ENCODE data around the gene TAS1R1.
"Not testable (repeated sequence)": the region's sequence is repeated elsewhere in the genome, so short reads cannot be mapped to it uniquely, and the experiment has no call there.

The TAS1R1 gene

DNA sequence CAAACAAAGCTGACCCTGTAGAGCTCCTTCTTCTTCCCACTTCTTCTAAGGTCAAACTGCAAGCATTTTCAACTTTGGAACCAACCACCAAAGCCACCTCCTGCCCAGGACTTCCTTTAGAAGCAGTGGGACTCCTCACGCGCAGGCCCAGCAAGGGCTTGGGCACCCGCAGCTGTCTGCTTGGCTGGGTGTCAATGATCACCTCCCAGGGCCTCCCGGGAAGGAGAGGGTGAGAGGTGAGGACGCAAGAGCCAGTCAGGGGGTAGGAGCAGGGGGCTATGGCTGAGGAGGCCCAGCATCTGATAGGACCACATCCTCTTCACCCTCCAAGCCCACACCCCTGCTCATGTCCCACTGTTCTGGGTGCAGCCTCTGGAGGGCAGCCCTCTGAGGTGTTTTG is 37.3 kb downstream of the TAS1R1 start:
- DNase-seq = peak; percentile 29

- peak; percentile 13 for DNase-seq
These were observed 37.9 kb downstream of the TAS1R1 start for GRCh38 chr1:6592865-6593593.

- DNase-seq = no peak
These were observed 38.7 kb downstream of the TAS1R1 start for GRCh38 chr1:6593810-6594209.

DNA sequence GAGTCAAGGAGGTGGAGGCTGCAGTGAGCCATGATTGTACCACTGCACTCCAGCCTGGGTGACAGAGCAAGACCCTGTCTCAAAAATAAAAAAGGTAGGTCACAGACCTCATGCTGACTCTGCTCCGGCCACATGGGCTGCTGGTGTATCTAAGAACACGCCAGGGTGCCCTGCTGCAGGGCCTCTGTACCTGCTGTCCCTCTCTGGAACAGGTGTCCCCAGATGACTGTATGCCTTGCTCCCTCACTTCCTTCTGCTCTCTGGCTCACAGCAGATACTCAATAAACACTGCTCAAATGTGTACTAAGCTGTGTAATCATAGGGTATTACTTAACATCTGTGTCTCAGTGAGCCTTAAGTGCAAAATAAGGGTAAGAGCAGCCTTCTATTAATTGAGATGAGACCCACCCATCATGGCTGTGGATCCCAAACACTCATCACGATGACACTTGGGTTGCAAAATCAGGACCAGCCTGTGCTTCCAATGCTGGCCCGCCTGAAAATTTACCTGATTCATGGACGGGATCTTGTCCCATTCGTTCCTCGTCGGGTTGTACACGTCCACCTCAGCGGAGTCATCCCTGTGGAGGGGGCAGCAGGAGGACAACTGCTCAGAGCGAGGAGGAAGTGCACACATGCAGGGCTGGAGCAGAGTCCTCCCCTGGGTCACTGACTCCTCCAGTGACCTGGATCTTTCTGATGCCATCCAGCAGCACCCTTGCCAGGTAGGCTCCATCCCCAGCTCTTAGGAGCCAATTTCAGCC is 40.1 kb downstream of the TAS1R1 start:
- no peak for DNase-seq

DNA sequence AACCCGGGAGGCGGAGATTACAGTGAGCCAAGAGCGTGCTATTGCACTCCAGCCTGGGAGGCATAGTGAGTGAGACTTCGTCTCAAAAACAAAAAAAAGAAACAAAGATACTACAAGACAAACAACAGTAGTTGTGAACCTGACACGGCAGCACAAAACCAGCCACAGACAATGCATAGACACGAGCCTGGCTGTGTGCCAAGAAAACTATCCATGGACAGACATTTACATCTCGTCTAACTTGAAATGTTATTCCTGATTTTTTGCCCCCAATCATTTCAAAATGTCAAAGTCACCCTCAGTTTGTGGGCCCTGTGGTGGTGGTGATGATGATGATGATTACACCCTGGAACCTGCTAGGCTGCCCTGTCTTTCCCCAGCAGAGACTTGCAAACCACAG is 41.2 kb downstream of the TAS1R1 start:
- peak; percentile 23 for DNase-seq

DNA sequence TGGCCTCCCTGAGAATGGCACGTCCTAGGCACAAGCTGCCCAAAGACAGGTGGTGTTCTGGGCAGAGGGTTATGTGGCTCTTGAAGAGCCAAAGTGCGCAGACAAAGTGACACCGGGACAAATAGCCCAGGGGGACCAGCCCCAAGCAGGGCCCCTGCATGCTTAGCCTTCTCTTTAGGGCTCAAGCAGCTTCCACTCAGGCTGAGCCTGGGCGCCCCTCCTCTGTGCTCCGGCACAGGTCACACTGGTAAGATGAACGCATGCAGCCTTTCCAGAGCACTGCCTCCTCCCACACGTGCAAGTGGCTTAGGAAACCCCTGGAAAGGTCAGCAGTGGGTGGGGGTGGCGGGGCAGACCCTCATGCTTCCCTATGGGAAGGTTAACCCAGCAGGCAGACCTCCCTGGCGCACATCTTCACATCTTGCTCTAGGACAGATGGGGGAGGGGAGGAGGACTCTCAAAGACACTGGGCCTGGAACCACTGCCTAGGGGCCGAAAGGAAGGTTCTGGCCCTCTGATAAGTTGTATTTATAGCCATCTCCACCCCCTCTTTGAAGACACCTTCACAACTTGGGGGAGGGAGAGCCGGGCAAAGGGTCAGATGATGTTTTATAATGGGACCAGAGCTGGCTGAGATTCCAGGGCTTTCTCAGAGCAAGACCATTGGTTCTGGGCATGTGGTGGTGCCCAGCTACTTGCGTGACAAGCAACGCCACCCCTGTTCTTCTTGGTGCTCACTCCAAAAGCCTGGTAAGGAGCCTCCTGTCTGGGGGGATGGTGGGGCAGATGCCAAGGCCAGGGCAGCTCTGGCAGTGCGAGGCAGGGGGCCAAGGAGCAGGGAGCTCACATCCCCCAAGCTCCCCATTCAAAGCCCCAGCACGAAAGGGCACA is 42.0 kb downstream of the TAS1R1 start:
- peak; percentile 17 for DNase-seq

GRCh38 chr1:6597777-6598131 is 42.6 kb downstream of the TAS1R1 start:
- peak; percentile 11 for DNase-seq

DNA sequence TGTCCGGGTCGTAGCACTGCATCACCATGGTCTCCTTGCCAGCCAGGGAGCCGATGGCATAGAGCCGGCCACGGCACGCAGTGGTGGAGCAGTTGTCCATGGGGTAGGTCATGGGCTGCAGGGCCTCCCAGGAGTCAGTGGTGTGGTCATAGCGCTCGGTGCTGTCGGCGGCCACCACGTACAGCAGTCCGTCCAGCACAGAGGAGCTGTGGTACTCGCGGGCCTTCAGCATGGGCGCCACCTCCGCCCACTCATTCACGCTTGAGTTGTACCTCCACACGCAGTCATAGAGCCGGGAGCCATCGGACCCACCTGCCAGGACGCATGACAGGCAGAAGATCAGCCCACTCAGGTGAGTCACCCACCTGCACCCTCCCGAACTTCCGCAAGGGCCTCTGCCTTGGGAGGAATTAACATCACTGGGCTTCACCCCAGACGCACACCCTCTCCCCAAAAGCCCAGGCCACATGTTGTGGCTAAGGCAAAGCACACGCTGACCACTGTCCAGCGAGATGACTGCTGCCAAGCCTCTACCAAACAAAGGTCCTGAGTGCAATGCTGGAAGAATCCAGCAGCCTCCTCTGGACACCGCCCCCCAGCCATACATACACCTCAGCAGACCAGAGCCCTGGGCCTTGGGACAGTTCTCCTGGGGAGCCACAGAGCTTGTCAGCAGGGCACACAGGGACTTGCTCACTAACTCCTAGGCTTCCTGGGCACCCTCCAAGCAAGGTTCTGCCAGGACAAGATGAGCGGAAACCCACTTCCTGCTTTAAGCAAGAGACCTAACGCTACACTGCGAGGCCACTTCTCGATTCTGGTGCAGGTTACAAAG is 44.3 kb downstream of the TAS1R1 start:
- DNase-seq = peak; percentile 31

- DNase-seq = not testable (repeated sequence)
These were observed 44.9 kb downstream of the TAS1R1 start for GRCh38 chr1:6599991-6600390.

DNA sequence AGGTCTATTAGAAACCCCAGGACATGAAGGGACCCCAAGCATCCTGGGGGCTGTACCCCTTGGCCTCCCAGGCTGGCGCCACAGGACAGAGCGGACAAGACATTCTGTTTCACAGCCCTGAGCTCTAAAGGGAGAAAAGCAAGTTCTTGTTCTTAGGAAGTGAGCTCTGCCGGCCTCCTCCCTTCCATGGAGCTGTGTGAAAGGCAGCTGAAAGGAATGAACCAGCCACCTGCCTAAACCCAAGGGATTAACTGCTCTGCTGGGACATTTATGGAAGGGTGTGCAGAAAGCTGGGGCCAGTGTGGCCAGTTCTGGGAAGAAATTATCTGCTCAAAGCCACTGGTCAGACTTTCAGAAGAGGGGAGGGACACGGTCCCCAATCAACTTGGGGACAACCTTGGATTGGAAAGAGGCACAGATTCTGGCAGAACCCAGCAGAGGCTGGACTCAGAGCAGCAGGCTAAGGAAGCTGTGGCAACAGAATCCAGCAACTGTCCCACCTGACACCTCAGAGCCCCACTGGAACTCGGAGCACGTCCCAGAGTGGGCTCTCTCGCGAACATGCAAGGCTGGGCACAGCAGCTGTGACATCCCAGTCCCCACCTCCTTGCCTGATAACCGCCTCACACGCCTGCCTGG is 45.4 kb downstream of the TAS1R1 start:
- no peak for DNase-seq

DNA sequence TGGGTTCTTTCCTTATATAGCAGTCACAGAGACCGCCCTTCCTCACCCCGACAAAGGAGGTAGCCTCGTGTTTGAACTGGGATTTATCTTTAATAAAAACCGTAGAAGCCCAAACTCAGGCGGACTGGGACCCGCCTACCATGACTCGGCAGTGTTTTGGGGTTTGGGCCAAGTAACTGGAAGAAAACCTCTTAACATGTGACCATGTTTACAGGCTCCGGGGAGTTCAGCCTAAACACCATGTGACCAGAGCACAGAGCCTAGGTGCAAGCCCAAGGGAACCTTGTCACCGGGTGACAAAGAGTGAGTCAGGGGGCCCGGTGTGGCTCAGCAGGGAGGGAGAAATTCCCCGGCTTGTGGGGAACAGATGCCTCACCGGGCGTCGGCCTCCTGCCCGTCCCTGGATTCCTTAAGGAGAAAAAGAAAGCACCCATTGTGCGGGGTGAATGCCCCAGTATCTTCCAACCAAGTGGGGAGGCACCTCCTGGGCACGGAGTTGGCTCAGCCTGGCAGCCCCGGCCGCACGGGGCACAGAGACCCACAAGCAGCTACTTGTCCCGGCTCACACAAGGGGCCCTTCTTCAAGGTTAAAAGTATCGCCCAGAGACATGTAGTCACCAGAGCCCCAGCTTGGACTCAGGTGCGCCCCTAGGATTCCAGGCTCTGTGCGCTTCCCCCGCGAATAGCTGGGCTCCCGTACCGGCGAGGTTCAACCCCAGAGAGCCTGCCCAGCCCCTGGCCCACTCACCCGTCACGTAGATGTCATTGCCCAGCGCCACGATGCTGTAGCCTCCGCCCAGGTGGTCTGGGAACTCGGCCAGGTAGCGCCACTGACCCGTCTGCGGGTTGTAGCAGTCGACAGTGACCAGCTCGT is 46.2 kb downstream of the TAS1R1 start:
- DNase-seq = peak; percentile 80

GRCh38 chr1:6601923-6602668 is 47.0 kb downstream of the TAS1R1 start:
- DNase-seq = no peak

DNA sequence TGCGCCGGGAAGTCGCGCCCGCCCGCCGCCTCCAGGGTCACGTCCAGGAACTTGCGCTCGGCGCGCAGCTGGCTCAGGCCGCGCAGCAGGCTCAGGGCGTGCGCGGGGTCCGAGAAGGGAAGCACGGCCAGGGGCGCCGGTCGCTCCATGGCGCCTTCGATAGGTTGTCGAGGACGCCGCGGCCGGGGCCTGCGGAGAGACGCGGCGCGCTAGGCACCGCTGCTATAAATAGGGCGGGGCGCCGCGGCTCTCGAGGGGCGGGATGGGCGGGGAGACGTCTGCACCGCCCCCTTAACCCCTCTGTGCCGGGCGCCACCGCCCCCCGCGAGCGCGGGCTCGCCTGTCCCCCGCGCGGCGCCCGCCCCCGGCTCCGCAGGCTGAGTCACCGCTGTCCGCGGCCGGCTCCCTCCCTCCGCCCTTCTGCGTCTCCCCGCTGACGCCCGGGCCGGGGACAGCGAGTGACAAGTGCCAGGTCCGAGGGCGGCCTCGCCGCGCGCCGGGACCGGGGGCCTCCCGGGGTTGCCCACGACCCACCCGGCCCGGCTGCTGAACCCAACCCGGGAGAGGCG is 47.6 kb downstream of the TAS1R1 start, which contains the start of gene KLHL21:
Gene KLHL21 (minus strand): TSS at position 201 of the 569 bp plus-strand sequence. CDS start 52 bp downstream, at position 149.
- peak; percentile 92 for DNase-seq

DNA sequence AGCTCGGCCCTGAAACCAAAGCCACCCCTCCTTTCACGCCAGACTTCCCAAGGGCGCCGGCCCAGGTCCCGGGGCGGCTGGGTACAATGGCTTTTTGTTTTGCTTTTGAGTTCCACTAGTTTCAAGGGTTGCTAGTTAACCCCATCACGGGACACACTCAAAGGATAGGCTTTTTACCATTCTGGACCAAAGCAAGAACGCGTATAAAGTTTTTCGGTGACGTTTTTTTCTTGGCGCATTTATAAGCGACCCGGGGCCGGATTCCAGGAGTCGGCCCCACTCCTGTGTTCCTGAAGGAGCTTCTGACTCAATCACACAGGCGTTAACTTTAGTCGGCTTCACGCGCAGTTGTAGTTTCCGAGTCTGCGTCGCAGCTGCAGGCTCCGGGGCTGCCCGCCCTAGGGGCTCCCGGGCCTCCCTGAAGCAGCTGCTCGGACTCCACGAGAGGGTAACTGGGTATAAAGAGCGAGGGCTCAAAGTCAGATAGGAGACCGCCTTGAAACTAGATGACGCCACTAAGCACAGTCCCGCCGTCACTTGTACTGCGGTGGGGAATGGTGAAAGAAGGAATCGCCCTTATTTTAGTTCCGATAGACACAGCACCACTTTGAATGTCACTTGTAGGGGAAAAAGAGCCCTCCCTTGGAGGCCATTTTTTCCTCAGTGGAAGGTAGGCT is 48.3 kb downstream of the TAS1R1 start:
- DNase-seq = peak; percentile 89

- DNase-seq = peak; percentile 83
These were observed 48.9 kb downstream of the TAS1R1 start for GRCh38 chr1:6603915-6604558.

GRCh38 chr1:6612641-6613360 is 57.7 kb downstream of the TAS1R1 start:
- DNase-seq = peak; percentile 71

DNA sequence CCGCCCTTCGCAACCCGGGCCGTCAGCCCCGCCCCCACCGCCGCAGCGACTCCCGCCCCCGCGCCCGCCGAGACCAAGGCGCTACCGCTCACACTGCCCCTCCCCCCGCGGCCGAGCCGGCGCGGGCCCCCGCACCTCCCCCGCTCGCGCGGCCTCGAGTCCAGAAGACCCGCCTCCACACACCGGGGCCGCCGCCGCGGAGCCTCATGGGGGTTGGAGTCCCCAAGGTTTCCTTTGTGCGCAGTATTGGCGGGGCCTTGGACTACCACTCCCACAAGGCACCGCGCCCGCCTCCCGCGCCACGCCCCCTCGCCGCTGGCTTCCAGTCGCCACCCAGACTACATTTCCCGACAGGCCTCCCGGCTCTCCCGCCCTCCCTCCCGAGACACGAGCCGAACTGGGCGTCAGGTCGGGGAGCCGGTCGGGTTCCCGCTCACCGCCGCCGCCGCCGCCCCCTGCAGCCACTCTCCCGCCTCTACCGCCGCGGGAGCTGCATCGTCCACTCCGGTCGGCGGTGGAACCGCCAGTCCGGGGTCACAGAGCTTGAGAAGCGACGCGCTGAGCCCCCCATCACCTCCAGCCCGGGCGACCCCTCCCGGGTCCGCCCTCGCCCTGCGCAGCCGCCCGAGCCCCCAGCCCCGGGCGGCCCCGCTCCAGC is 58.4 kb downstream of the TAS1R1 start, which contains the start of gene PHF13:
Gene PHF13 (plus strand): TSS at position 371 of the 658 bp plus-strand sequence. CDS start 336 bp downstream, outside the sequence.
- peak; percentile 100 for DNase-seq

Measured in femur (tissue), 1 donor.